GM18858 (cell line): Measurements from ENCODE around the gene GATAD2A.
"Not testable (repeated sequence)": the region's sequence is repeated elsewhere in the genome, so short reads cannot be mapped to it uniquely, and the experiment has no call there.

ENCODE experiments used
- ATAC-seq: cut with Tn5 transposase; IDR thresholded peaks from one replicate; pipeline ENCODE4 v1.9.1; 2021; ENCODE audit not compliant: unreplicated experiment

GATAD2A gene

GRCh38 chr19:19388568-19389555 is 16.6 kb upstream of the GATAD2A start:
- ATAC-seq: no peak

GRCh38 chr19:19389683-19390082 is 15.8 kb upstream of the GATAD2A start:
- ATAC-seq: not testable (repeated sequence)

GRCh38 chr19:19394333-19394732 is 11.1 kb upstream of the GATAD2A start:
- not testable (repeated sequence) for ATAC-seq

- ATAC-seq: no peak
These were observed 5.6 kb upstream of the GATAD2A start for GRCh38 chr19:19399733-19400433.

- no peak for ATAC-seq
These were observed 2.7 kb upstream of the GATAD2A start for GRCh38 chr19:19402656-19403372.

GRCh38 chr19:19403373-19403901 is 2.0 kb upstream of the GATAD2A start:
- ATAC-seq: no peak

GRCh38 chr19:19405971-19406877 is 749 bp downstream of the GATAD2A start:
- ATAC-seq: peak; percentile 2

- peak; percentile 32 for ATAC-seq
These were observed 1.6 kb downstream of the GATAD2A start for GRCh38 chr19:19406878-19407632.

GRCh38 chr19:19407633-19407930 is 2.1 kb downstream of the GATAD2A start:
- no peak for ATAC-seq

- no peak for ATAC-seq
These were observed 3.7 kb downstream of the GATAD2A start for GRCh38 chr19:19409205-19409604.

GRCh38 chr19:19409631-19410030 is 4.2 kb downstream of the GATAD2A start:
- no peak for ATAC-seq

- no peak for ATAC-seq
These were observed 5.4 kb downstream of the GATAD2A start for GRCh38 chr19:19410553-19411550.

GRCh38 chr19:19416280-19416679 is 10.8 kb downstream of the GATAD2A start:
- no peak for ATAC-seq

GRCh38 chr19:19417046-19417445 is 11.6 kb downstream of the GATAD2A start:
- ATAC-seq: no peak

- ATAC-seq: no peak
These were observed 12.3 kb downstream of the GATAD2A start for GRCh38 chr19:19417628-19418245.

- no peak for ATAC-seq
These were observed 13.2 kb downstream of the GATAD2A start for GRCh38 chr19:19418555-19419260.

GRCh38 chr19:19420570-19421298 is 15.3 kb downstream of the GATAD2A start:
- no peak for ATAC-seq
